Measurements from ENCODE around the gene PRM1. TPM values are rescaled to one million over a fixed set of nuclear protein-coding genes. Genes with fewer than 3 reads are reported as not detected.

PRM1 gene
- total and polyA plus RNA-seq, 2 of the 13 experiments (the other 11 are each of a cell fraction or from before 2014, with no cell fraction given), result not detected

GRCh38 chr16:11307639-11308492 is 26.7 kb upstream of the PRM1 start (continued):
- TF ChIP-seq ZNF136 (CRISPR knock-in tag; IDR thresholded peaks at IDR 0.05; ENCODE audit: low read depth) (no peak), ATF7-NPFF (CRISPR knock-in tag; IDR thresholded peaks at IDR 0.05; ENCODE audit: low read depth) (peak; percentile 42; the same call in 1 of the 2 replicates), ZNF414 (CRISPR knock-in tag; IDR thresholded peaks at IDR 0.05) (0 out of 2 replicates have a peak, but pooled peaks have one; percentile 71), ZNF318 (CRISPR knock-in tag; IDR thresholded peaks at IDR 0.05) (peak; percentile 96), CC2D1A (CRISPR knock-in tag; IDR thresholded peaks at IDR 0.05) (peak; percentile 28; the same call in 1 of the 2 replicates), THAP7 (CRISPR knock-in tag; IDR thresholded peaks at IDR 0.05) (no peak), PTBP1 (IDR thresholded peaks at IDR 0.05; ENCODE audit: low read depth, low read length, poor library complexity, severe bottlenecking) (peak; percentile 49), JARID2 (CRISPR knock-in tag; IDR thresholded peaks at IDR 0.05; ENCODE audit: insufficient replicate concordance) (no peak), GTF3A (CRISPR knock-in tag; conservative IDR thresholded peaks at IDR 0.05) (peak; percentile 83; the same call in 1 of the 2 replicates), TEAD3 (CRISPR knock-in tag; optimal IDR thresholded peaks at IDR 0.05; ENCODE audit: borderline replicate concordance) (peak; percentile 2), NFKB2 (CRISPR knock-in tag; IDR thresholded peaks at IDR 0.05; ENCODE audit: borderline replicate concordance) (peak; percentile 13; the same call in 1 of the 2 replicates), XRCC5 (optimal IDR thresholded peaks at IDR 0.05; ENCODE audit: low read length) (peak; percentile 18), TBP (CRISPR knock-in tag; IDR thresholded peaks at IDR 0.05) (no peak), EP300 (IDR thresholded peaks at IDR 0.05; ENCODE audit: low read depth in 2 of 2, low read length in 2 of 2) (no peak), EP300 (CRISPR knock-in tag; IDR thresholded peaks at IDR 0.05; ENCODE audit: borderline replicate concordance) (no peak), CERS6 (CRISPR knock-in tag; IDR thresholded peaks at IDR 0.05) (no peak), FIP1L1 (IDR thresholded peaks at IDR 0.05; ENCODE audit: borderline replicate concordance, insufficient read depth, low read depth, low read length) (no peak), SMAD9 (CRISPR knock-in tag; IDR thresholded peaks at IDR 0.05) (0 out of 2 replicates have a peak, but pooled peaks have one; percentile 18)
